ENCODE measurements around the gene DHX40.

- TF ChIP-seq, protein P1, sequence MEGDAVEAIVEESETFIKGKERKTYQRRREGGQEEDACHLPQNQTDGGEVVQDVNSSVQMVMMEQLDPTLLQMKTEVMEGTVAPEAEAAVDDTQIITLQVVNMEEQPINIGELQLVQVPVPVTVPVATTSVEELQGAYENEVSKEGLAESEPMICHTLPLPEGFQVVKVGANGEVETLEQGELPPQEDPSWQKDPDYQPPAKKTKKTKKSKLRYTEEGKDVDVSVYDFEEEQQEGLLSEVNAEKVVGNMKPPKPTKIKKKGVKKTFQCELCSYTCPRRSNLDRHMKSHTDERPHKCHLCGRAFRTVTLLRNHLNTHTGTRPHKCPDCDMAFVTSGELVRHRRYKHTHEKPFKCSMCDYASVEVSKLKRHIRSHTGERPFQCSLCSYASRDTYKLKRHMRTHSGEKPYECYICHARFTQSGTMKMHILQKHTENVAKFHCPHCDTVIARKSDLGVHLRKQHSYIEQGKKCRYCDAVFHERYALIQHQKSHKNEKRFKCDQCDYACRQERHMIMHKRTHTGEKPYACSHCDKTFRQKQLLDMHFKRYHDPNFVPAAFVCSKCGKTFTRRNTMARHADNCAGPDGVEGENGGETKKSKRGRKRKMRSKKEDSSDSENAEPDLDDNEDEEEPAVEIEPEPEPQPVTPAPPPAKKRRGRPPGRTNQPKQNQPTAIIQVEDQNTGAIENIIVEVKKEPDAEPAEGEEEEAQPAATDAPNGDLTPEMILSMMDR (conservative IDR thresholded peaks at IDR 0.05) = no peak
- TF ChIP-seq ZFX (IDR thresholded peaks at IDR 0.05) = no peak
Observed at GRCh38 chr17:59520251-59520650, 45.2 kb upstream of the DHX40 start.
